BJ (cell line): ENCODE data around the gene GRM7. TPM values are rescaled to one million over a fixed set of nuclear protein-coding genes. Genes with fewer than 3 reads are reported as not detected.

Experiments
- CTCF ChIA-PET: fragments of 350-600 bp; formaldehyde crosslinking; extraction: SDS; loops from one replicate; lab custom pipeline; 2021; ENCODE audit warnings: antibody characterized with exemption, inconsistent platforms; lab: Yijun Ruan, JAX
- POLR2A ChIA-PET: fragments of 300-600 bp; sonication (Branson Sonifier 250); formaldehyde crosslinking; extraction: SDS; loops from one replicate; lab custom pipeline; 2021; ENCODE audit warnings: antibody characterized with exemption; lab: Charles Lee
- DNase-seq: peaks from one replicate; pipeline ENCODE4 v3.0.0-alpha.2; 2011; ENCODE audit warnings: low read depth
- H3K27me3 ChIP-seq: 2 replicates; pipeline ENCODE4 v1.6.0; 2011; ENCODE audit warnings: low read length; ENCODE audit not compliant: control insufficient read depth, insufficient read depth
- H3K36me3 ChIP-seq: 2 replicates; pipeline ENCODE4 v1.5.1; 2011; ENCODE audit warnings: low read length; ENCODE audit not compliant: control insufficient read depth, insufficient read depth
- H3K4me3 ChIP-seq: 2 replicates; pipeline ENCODE4 v1.5.1; 2011; ENCODE audit warnings: low read depth, mild to moderate bottlenecking, control low read depth, low read length
- CTCF ChIP-seq: IDR thresholded peaks from 2 replicates; pipeline ENCODE4 v1.5.1; 2011; ENCODE audit warnings: low read depth, mild to moderate bottlenecking, control low read depth, inconsistent platforms, low read length, moderate library complexity; ENCODE audit not compliant: insufficient read depth
- polyA plus RNA-seq: library from polyadenylated mRNA; depleted of rRNA; stranded (reverse); fragments of >200 nt; gene quantifications from 2 replicates; pipeline ENCODE4 v1.2.3, GENCODE V29; 2011

The GRM7 gene
- polyA plus RNA-seq, 1 experiment, result not detected

- H3K36me3 ChIP-seq, result no peaks in the 10 kb centered on the region
- TF ChIP-seq CTCF, result no peak
- CTCF ChIA-PET, result no interaction called here
- no peak overlapping the region for H3K4me3 ChIP-seq
- H3K27me3 ChIP-seq, result no peaks in the 10 kb centered on the region
- no peak for DNase-seq
- POLR2A ChIA-PET, result no interaction called here
Measured at GRCh38 chr3:7385635-7386034, 524.7 kb downstream of the GRM7 start.

GRCh38 chr3:7388026-7388425, 527.1 kb downstream of the GRM7 start:
- no peak for TF ChIP-seq CTCF
- DNase-seq, result no peak
- CTCF ChIA-PET, result no interaction called here
- Histone ChIP-seq H3K27me3 (no peaks in the 10 kb centered on the region), H3K36me3 (no peaks in the 10 kb centered on the region), H3K4me3 (no peak overlapping the region)
- POLR2A ChIA-PET, result no interaction called here

GRCh38 chr3:7392206-7392605, 531.3 kb downstream of the GRM7 start:
- no peaks in the 10 kb centered on the region for H3K36me3 ChIP-seq
- POLR2A ChIA-PET, result no interaction called here
- CTCF ChIA-PET, result no interaction called here
- DNase-seq, result no peak
- no peaks in the 10 kb centered on the region for H3K27me3 ChIP-seq
- TF ChIP-seq CTCF, result no peak
- H3K4me3 ChIP-seq, result no peak overlapping the region

- Histone ChIP-seq H3K36me3 (no peaks in the 10 kb centered on the region), H3K27me3 (no peaks in the 10 kb centered on the region), H3K4me3 (no peak overlapping the region)
- TF ChIP-seq CTCF, result no peak
- DNase-seq, result no peak
- ChIA-PET CTCF (no interaction called here), POLR2A (no interaction called here)
Measured at GRCh38 chr3:7393944-7394605, 533.2 kb downstream of the GRM7 start.

GRCh38 chr3:7396534-7396933, 535.6 kb downstream of the GRM7 start:
- CTCF ChIA-PET, result no interaction called here
- H3K27me3 ChIP-seq, result no peaks in the 10 kb centered on the region
- TF ChIP-seq CTCF, result no peak
- H3K36me3 ChIP-seq, result no peaks in the 10 kb centered on the region
- POLR2A ChIA-PET, result no interaction called here
- no peak overlapping the region for H3K4me3 ChIP-seq
- no peak for DNase-seq
